HCT116 (cell line): ENCODE measurements around the gene ZCCHC9. TPM values are rescaled to one million over a fixed set of nuclear protein-coding genes. Genes with fewer than 3 reads are reported as not detected.

Experiments used
- ATAC-seq: fragments of 200-7000 bp; cut with Tn5 transposase; 2 replicates; pipeline ENCODE4 v1.9.1; 2020; ENCODE audit warnings: mild to moderate bottlenecking, moderate library complexity
- BruUV-seq: library from RNA; stranded (reverse); fragments of 400-500 nt; replicated peaks from 2 replicates; lab custom pipeline; 2021; lab: Mats Ljungman, UMichigan
- CTCF ChIA-PET: fragments of 300-600 bp; sonication (Branson Sonifier 250); formaldehyde crosslinking; loops from one replicate; lab custom pipeline; 2021; ENCODE audit warnings: antibody characterized with exemption; lab: Charles Lee
- POLR2A ChIA-PET: fragments of 300-600, 350-600 bp; sonication (Branson Sonifier 250); formaldehyde crosslinking; loops from one replicate; lab custom pipeline; 2021; ENCODE audit warnings: antibody characterized with exemption; lab: Charles Lee
- RAD21 ChIA-PET, 2 experiments: fragments of 300-600 bp; sonication (Branson Sonifier 250); formaldehyde crosslinking; loops; one replicate each; lab custom pipeline; 2023; ENCODE audit warnings: low total read pairs in 2 of 2; ENCODE audit not compliant: uncharacterized antibody in 2 of 2, unreplicated experiment in 2 of 2, low non-redundant PET in 1 of 2; lab: Charles Lee
- DNase-seq: peaks from one replicate; pipeline ENCODE4 v3.0.0-alpha.2; 2010; ENCODE audit warnings: low read depth, low spot score
- H2AFZ ChIP-seq: fragments of 200-600 bp; shearing (Covaris generic), sonication (generic); 2 replicates; pipeline ENCODE4 v1.6.1; 2017; ENCODE audit warnings: low read depth, mixed run types, mixed read lengths, antibody characterized with exemption, low read length; ENCODE audit not compliant: poor library complexity, severe bottlenecking
- H3K27ac ChIP-seq: 2 replicates; pipeline ENCODE4 v1.5.1; 2012; ENCODE audit warnings: low read depth, low read length
- H3K27me3 ChIP-seq: fragments of 200-600 bp; sonication (generic); 2 replicates; pipeline ENCODE4 v1.6.1; 2016; ENCODE audit warnings: mixed run types, low read length, mixed read lengths; ENCODE audit not compliant: insufficient read depth
- H3K36me3 ChIP-seq, 2 experiments: fragments of 200-500 bp in 1 of 2; fragments of 200-600 bp in 1 of 2; sonication (Bioruptor generic) in 1 of 2; sonication (generic) in 1 of 2; 2 replicates each; pipeline versions ENCODE4 v1.5.1 to v1.6.1; 2014 to 2016; ENCODE audit warnings: low read length in 2 of 2, inconsistent platforms in 1 of 2, mixed read lengths in 1 of 2, mixed run types in 1 of 2; ENCODE audit not compliant: insufficient read depth in 2 of 2, control insufficient read depth in 1 of 2
- H3K4me1 ChIP-seq, 2 experiments: fragments of 200-600 bp in 1 of 2; sonication (generic) in 1 of 2; 2 replicates each; pipeline versions ENCODE4 v1.5.1 to v1.6.1; 2012 to 2017; ENCODE audit warnings: low read length in 2 of 2, inconsistent platforms in 1 of 2, mild to moderate bottlenecking in 1 of 2, mixed read lengths in 1 of 2, mixed run types in 1 of 2, moderate library complexity in 1 of 2; ENCODE audit not compliant: insufficient read depth in 2 of 2, control insufficient read depth in 1 of 2
- H3K4me2 ChIP-seq: fragments of 200-600 bp; sonication (generic); 2 replicates; pipeline ENCODE4 v1.6.1; 2017; ENCODE audit warnings: mixed run types, low read length, mixed read lengths
- H3K4me3 ChIP-seq, 2 experiments: fragments of 200-600 bp in 1 of 2; sonication (generic) in 1 of 2; replicated peaks in 1 of 2; 2 replicates each; pipeline ENCODE4 v1.5.1; 2011 to 2016; ENCODE audit warnings: low read length in 2 of 2, control low read depth in 1 of 2, low read depth in 1 of 2, mild to moderate bottlenecking in 1 of 2, mixed read lengths in 1 of 2, mixed run types in 1 of 2
- H3K79me2 ChIP-seq: fragments of 200-600 bp; sonication (generic); 2 replicates; pipeline ENCODE4 v1.6.1; 2017; ENCODE audit warnings: mild to moderate bottlenecking, mixed run types, low read length, moderate library complexity, mixed read lengths; ENCODE audit not compliant: insufficient read depth
- H3K9ac ChIP-seq: fragments of 200-600 bp; sonication (generic); 2 replicates; pipeline ENCODE4 v1.6.1; 2016; ENCODE audit warnings: low read length, mixed read lengths
- H3K9me2 ChIP-seq: fragments of 200-600 bp; sonication (generic), shearing (Covaris generic); 2 replicates; pipeline ENCODE4 v1.6.1; 2017; ENCODE audit warnings: mixed run types, mild to moderate bottlenecking, moderate library complexity; ENCODE audit not compliant: insufficient read depth
- H3K9me3 ChIP-seq, 2 experiments: fragments of 200-500 bp in 1 of 2; fragments of 200-600 bp in 1 of 2; sonication (Bioruptor generic) in 1 of 2; sonication (generic) in 1 of 2; 2 replicates each; pipeline ENCODE4 v1.6.1; 2014 to 2017; ENCODE audit warnings: low read length in 2 of 2, mixed read lengths in 2 of 2, inconsistent platforms in 1 of 2, low read depth in 1 of 2, mild to moderate bottlenecking in 1 of 2, mixed run types in 1 of 2, moderate library complexity in 1 of 2; ENCODE audit not compliant: control insufficient read depth in 1 of 2, insufficient read depth in 1 of 2
- H4K20me1 ChIP-seq: fragments of 200-600 bp; sonication (generic), shearing (Covaris generic); 2 replicates; pipeline ENCODE4 v1.6.1; 2017; ENCODE audit warnings: mixed run types, mild to moderate bottlenecking, moderate library complexity; ENCODE audit not compliant: insufficient read depth
- CEBPB ChIP-seq: IDR thresholded peaks from 2 replicates; pipeline ENCODE4 v1.6.1; 2012; ENCODE audit warnings: low read depth
- EGR1 ChIP-seq: IDR thresholded peaks from 2 replicates; pipeline ENCODE4 v1.6.1; 2012; ENCODE audit warnings: low read depth
- ELF1 ChIP-seq: IDR thresholded peaks from 2 replicates; pipeline ENCODE4 v1.6.1; 2012; ENCODE audit warnings: low read depth, borderline replicate concordance
- EZH2 ChIP-seq: fragments of 200-600 bp; sonication (generic); IDR thresholded peaks from 2 replicates; pipeline ENCODE4 v1.6.1; 2017; ENCODE audit warnings: antibody characterized with exemption, mixed run types
- FOSL1 ChIP-seq: IDR thresholded peaks from 2 replicates; pipeline ENCODE4 v1.6.1; 2012; ENCODE audit warnings: low read depth
- POLR2A ChIP-seq: IDR thresholded peaks from 2 replicates; pipeline ENCODE4 v1.7.0; 2011; ENCODE audit warnings: borderline replicate concordance; ENCODE audit not compliant: insufficient read depth, insufficient read length; ENCODE audit errors: extremely low read depth
- POLR2AphosphoS5 ChIP-seq: IDR thresholded peaks from 2 replicates; pipeline ENCODE4 v1.6.1; 2011; ENCODE audit warnings: mild to moderate bottlenecking, low read depth, low read length, moderate library complexity
- RAD21 ChIP-seq: IDR thresholded peaks from 2 replicates; pipeline ENCODE4 v1.6.1; 2012; ENCODE audit warnings: low read depth, mild to moderate bottlenecking
- SIN3A ChIP-seq: IDR thresholded peaks from 2 replicates; pipeline ENCODE4 v1.6.1; 2012; ENCODE audit warnings: low read depth
- SP1 ChIP-seq: IDR thresholded peaks from 2 replicates; pipeline ENCODE4 v1.6.1; 2012; ENCODE audit warnings: low read depth
- SRF ChIP-seq: IDR thresholded peaks from 2 replicates; pipeline ENCODE4 v1.6.1; 2012; ENCODE audit warnings: low read depth
- YY1 ChIP-seq: IDR thresholded peaks from 2 replicates; pipeline ENCODE4 v1.6.1; 2011; ENCODE audit warnings: low read length, low read depth, moderate library complexity, mild to moderate bottlenecking; ENCODE audit not compliant: insufficient replicate concordance; ENCODE audit errors: extremely low read depth
- intact Hi-C: fragments of 100-400 bp; cut with micrococcal nuclease; formaldehyde crosslinking; loops from 2 replicates; pipeline ENCODE4 v1.10.0; 2022
- total RNA-seq: library from RNA; stranded (reverse); gene quantifications from one replicate; pipeline ENCODE4 v1.2.1, GENCODE V29; 2021; ENCODE audit not compliant: unreplicated experiment
- TF ChIP-seq, protein P1 (sequence below): IDR thresholded peaks from 2 replicates; pipeline ENCODE4 v1.6.1; 2012
- TF ChIP-seq, protein P2 (sequence below), 3 experiments: fragments of 200-600 bp in 1 of 3; sonication (generic) in 1 of 3; IDR thresholded peaks in 2 of 3; conservative IDR thresholded peaks in 1 of 3; 2 replicates each; pipeline ENCODE4 v1.5.1; 2012 to 2017; ENCODE audit warnings: low read depth in 2 of 3, low read length in 2 of 3, antibody characterized with exemption in 1 of 3, borderline replicate concordance in 1 of 3, control low read depth in 1 of 3, mild to moderate bottlenecking in 1 of 3, mixed read lengths in 1 of 3, mixed run types in 1 of 3, moderate library complexity in 1 of 3; ENCODE audit not compliant: insufficient read depth in 1 of 3

The ZCCHC9 gene
- total RNA-seq, 1 experiment from 2014 or later: 33.7 TPM

DNA sequence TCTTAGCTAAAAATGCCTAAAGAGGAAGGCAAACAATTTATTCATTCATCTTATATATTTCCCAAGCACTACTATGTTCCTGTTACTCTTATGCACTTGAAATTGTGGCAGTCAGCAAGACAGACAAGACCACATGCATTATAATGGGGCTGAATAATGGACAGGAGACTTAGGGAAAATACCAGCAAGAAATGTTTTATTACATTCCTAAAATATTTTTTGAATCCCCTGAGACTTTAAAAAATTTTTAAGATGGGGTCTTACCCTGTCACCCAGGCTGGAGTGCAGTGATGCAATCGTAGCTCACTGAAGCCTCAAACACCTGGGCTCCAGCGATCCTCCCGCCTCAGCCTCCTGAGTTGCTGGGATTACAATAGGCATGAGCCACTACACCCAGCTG lies 13.2 kb downstream of the ZCCHC9 start:
- RAD21 ChIA-PET: no interaction called here
- intact Hi-C loops: no loop called here

More for the DNA sequence above, 13.2 kb downstream of the ZCCHC9 start:
- Histone ChIP-seq H4K20me1 (no peaks in the 10 kb centered on the region), H3K79me2 (no peaks in the 10 kb centered on the region), H3K9me3 (no peaks in the 10 kb centered on the region), H3K9ac (no peak overlapping the region), H3K4me2 (no peak overlapping the region), H2AFZ (no peak overlapping the region), H3K27ac (no peak overlapping the region), H3K9me2 (no peaks in the 10 kb centered on the region), H3K36me3 (peaks cover 9 to 18% of the 10 kb centered on the region in 2 experiments; a peak in 3 of 4 replicates), H3K4me3 (no peak overlapping the region), H3K4me1 (no peaks in the 10 kb centered on the region), H3K27me3 (no peaks in the 10 kb centered on the region)
- ChIA-PET POLR2A (no interaction called here), CTCF (interaction anchor here (0.8 kb wide), 1 partner anchor 15 kb away, joined by 3 read pairs; no protein-coding TSS in a partner anchor)
- DNase-seq: no peak
- ATAC-seq: no peak
- BruUV-seq: no TSS peak
- TF ChIP-seq EZH2 (no peak), RAD21 (no peak), SRF (no peak), EGR1 (no peak), POLR2AphosphoS5 (no peak), CEBPB (no peak), SP1 (no peak), SIN3A (no peak), YY1 (no peak), POLR2A (no peak), ELF1 (no peak), FOSL1 (no peak)
- TF ChIP-seq, protein P1, sequence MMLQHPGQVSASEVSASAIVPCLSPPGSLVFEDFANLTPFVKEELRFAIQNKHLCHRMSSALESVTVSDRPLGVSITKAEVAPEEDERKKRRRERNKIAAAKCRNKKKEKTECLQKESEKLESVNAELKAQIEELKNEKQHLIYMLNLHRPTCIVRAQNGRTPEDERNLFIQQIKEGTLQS: no peak
- TF ChIP-seq, protein P2, sequence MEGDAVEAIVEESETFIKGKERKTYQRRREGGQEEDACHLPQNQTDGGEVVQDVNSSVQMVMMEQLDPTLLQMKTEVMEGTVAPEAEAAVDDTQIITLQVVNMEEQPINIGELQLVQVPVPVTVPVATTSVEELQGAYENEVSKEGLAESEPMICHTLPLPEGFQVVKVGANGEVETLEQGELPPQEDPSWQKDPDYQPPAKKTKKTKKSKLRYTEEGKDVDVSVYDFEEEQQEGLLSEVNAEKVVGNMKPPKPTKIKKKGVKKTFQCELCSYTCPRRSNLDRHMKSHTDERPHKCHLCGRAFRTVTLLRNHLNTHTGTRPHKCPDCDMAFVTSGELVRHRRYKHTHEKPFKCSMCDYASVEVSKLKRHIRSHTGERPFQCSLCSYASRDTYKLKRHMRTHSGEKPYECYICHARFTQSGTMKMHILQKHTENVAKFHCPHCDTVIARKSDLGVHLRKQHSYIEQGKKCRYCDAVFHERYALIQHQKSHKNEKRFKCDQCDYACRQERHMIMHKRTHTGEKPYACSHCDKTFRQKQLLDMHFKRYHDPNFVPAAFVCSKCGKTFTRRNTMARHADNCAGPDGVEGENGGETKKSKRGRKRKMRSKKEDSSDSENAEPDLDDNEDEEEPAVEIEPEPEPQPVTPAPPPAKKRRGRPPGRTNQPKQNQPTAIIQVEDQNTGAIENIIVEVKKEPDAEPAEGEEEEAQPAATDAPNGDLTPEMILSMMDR (IDR thresholded peaks at IDR 0.05 in 2 of 3, conservative IDR thresholded peaks at IDR 0.05 in 1 of 3; ENCODE audit: borderline replicate concordance in 1 of 3, insufficient read depth in 1 of 3, low read depth in 2 of 3, low read length in 2 of 3): no peak
